T-helper 2 cell treated with Interferon-gamma antibody and Interleukin-4, amounts not matched to agents 5 μg/mL and 100 μg/mL, for 36 hours (primary cell): Measurements from ENCODE around the gene ZDHHC11.
"Not testable (repeated sequence)": the region's sequence is repeated elsewhere in the genome, so short reads cannot be mapped to it uniquely, and the experiment has no call there.

Source experiments
- DNase-seq: peaks from one replicate; pipeline ENCODE4 v3.0.0; 2021; ENCODE audit warnings: low spot score
- H3K27ac Mint-ChIP-seq: one replicate; pipeline ENCODE4 v1.8.0; 2021; ENCODE audit warnings: mild to moderate bottlenecking, mixed read lengths
- H3K27me3 Mint-ChIP-seq: one replicate; pipeline ENCODE4 v1.8.0; 2021; ENCODE audit warnings: low read depth, mixed read lengths
- H3K36me3 Mint-ChIP-seq: one replicate; pipeline ENCODE4 v1.8.0; 2021; ENCODE audit warnings: low read depth, mixed read lengths
- H3K4me1 Mint-ChIP-seq: one replicate; pipeline ENCODE4 v1.8.0; 2021; ENCODE audit warnings: low read depth, mixed read lengths
- H3K4me3 Mint-ChIP-seq: one replicate; pipeline ENCODE4 v1.8.0; 2022; ENCODE audit warnings: mild to moderate bottlenecking, moderate library complexity, mixed read lengths
- H3K9me3 Mint-ChIP-seq: one replicate; pipeline ENCODE4 v1.8.0; 2021; ENCODE audit warnings: mixed read lengths

Gene ZDHHC11

DNA sequence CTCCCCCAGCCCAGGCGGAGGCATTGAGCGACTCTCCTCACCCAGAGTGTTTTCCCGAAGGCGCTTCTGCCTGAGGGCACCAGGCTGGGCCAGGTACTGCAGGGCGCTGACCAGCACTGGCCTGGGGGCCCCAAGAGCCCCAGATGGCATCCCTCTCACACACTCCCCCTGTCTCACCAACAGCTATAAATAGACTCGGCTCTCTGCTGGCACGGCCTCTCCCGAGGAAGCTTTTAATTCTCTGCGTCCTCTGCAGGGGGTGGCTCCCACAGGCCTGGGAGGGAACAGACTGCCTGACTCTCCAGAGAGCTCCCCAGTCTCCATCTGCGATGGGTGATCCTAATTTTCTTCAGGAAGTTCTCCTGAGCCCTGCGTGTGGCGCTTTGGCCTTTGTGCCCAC lies 68.4 kb downstream of the ZDHHC11 start:
- DNase-seq, H3K27me3 Mint-ChIP-seq, H3K9me3 Mint-ChIP-seq, H3K4me3 Mint-ChIP-seq, H3K4me1 Mint-ChIP-seq, H3K36me3 Mint-ChIP-seq, H3K27ac Mint-ChIP-seq: not testable (repeated sequence)

DNA sequence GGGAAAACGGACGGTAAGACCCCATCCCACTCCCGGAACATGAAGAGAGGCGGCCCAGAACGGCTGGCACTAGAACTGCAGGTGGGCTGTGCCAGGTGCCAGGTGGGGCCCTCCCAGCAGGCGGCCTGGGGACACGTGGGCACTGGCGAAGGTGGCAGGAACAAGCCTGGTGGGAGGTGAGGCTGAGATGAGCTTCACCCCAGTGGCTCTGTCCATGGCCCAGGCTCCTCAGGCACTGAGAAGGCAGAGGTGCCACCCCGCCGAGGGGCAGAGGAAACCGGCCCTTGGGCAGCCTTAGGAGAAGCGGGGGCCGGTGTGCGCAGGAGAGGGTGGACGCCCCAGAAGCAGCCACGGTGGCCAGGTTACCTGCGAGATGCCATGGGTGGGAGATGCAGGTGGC lies 70.2 kb downstream of the ZDHHC11 start:
- not testable (repeated sequence) for H3K4me1 Mint-ChIP-seq, H3K4me3 Mint-ChIP-seq, DNase-seq, H3K27ac Mint-ChIP-seq, H3K27me3 Mint-ChIP-seq, H3K36me3 Mint-ChIP-seq, H3K9me3 Mint-ChIP-seq

GRCh38 chr5:778967-779366 lies 71.8 kb downstream of the ZDHHC11 start:
- not testable (repeated sequence) for H3K4me3 Mint-ChIP-seq, H3K9me3 Mint-ChIP-seq, H3K36me3 Mint-ChIP-seq, H3K27ac Mint-ChIP-seq, H3K4me1 Mint-ChIP-seq, DNase-seq, H3K27me3 Mint-ChIP-seq

GRCh38 chr5:778421-778820 lies 72.4 kb downstream of the ZDHHC11 start:
- DNase-seq, H3K36me3 Mint-ChIP-seq, H3K9me3 Mint-ChIP-seq, H3K4me1 Mint-ChIP-seq, H3K27me3 Mint-ChIP-seq, H3K27ac Mint-ChIP-seq, H3K4me3 Mint-ChIP-seq: not testable (repeated sequence)

- Mint-ChIP-seq H3K9me3 (no peaks in the 10 kb centered on the region), H3K36me3 (no peaks in the 10 kb centered on the region), H3K4me3 (no peak overlapping the region), H3K27me3 (no peaks in the 10 kb centered on the region), H3K4me1 (no peaks in the 10 kb centered on the region), H3K27ac (no peak overlapping the region)
- DNase-seq = no peak
Measured at GRCh38 chr5:777756-778161, 73.0 kb downstream of the ZDHHC11 start.

DNA sequence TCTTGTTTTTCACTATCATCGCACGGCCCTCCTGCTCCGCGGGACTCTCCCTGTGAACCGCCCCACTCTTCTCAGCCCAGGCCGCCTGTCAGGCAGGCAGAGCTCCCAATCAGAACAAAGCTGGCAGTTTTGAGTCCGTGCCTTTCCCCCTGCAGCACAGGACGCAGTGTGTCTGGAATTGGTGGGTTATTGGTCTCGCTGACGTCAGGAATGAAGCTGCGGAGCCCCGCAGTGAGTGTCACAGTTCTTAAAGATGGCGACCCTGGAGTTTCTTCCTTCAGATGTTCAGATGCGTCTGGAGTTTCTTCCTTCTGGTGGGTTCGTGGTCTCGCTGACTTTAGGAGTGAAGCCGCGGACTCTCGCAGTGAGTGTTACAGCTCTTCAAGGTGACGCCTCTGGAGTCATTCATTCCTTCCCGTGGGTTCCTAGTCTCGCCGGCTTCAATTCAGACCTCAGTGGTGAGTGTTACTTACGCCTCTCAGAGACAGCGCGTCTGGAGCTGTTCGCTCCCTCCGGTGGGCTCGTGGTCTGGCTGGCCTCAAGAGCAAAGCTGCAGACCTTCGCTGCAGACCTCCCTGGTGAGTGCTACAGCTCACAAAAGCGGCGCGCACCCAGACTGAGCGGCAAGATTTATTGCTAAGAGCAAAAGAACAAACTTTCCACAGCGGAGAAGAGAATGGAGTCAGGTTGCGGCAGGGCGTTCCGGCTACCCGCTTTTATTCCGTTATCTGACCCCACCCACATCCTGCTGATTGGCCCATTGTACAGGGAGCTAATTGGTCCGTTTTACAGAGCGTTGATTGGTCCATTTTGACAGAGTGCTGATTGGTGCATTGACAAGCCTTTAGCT lies 73.7 kb downstream of the ZDHHC11 start:
- DNase-seq = no peak
- no peaks in the 10 kb centered on the region for H3K4me1 Mint-ChIP-seq
- H3K4me3 Mint-ChIP-seq = no peak overlapping the region
- no peaks in the 10 kb centered on the region for H3K36me3 Mint-ChIP-seq
- no peak overlapping the region for H3K27ac Mint-ChIP-seq
- H3K9me3 Mint-ChIP-seq = no peaks in the 10 kb centered on the region
- no peaks in the 10 kb centered on the region for H3K27me3 Mint-ChIP-seq

DNA sequence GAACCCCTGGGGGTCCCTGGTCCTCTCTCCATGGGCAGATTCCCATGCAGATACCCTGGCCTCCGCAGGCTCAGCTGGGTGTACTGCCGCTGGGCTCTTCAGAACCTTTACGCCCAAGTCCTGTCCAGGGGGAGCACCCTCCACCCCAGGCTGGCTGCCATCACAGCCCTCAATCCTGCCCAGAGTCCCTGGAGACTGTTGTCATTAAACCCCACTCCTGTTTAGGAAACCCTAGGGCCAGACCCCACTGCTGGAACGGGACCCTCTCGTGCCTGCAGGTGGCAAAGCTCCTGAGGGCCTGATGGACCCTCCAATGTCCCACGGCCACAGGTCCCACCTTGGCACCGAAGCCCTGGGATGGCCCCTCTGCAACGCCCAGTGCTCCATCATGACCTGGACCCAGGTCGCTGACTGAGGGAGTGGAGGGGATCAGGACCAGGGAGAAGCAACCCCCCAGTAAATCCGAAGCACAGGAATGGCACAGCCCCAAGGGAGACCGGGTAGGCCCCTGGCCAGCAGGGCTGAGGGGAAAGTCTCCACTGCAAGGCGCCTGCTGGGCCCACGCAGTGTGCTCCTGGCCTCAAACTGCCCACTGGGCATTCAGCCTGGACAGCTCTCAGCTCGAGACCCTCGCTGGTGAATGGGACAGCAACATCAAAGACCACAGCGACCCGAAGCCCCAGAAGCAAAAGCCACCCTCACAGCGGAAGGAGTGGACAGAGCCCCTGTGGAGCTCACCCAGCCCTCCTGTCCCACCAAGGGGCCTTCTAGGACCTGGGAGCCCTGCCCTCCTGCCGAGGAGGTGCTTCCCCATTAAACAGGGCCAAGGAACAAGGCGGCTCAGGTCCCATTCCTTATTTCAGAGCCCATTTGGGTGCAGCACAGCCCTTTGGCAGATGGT lies 74.6 kb downstream of the ZDHHC11 start:
- no peak for DNase-seq
- no peaks in the 10 kb centered on the region for H3K27me3 Mint-ChIP-seq
- no peaks in the 10 kb centered on the region for H3K36me3 Mint-ChIP-seq
- no peaks in the 10 kb centered on the region for H3K9me3 Mint-ChIP-seq
- H3K27ac Mint-ChIP-seq = no peak overlapping the region
- no peak overlapping the region for H3K4me3 Mint-ChIP-seq
- no peaks in the 10 kb centered on the region for H3K4me1 Mint-ChIP-seq

DNA sequence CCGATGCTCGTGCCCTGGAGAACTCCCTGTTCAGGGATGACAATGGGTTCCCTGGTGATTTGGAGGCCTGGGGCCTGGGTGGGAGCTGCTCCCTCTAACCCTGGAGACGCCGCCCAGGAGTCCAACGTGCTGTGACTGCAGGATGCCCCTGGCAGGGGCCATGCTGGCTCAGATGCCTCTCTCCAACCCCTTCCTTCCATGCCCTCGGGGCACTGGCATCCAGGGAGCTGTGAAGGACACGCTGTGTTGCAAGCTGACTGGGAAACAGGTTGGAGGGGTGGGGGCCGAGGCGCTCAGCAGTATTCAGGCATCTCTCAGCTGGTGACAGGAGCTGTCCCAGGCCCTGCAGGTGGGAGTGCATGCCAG lies 75.2 kb downstream of the ZDHHC11 start:
- not testable (repeated sequence) for H3K36me3 Mint-ChIP-seq, H3K9me3 Mint-ChIP-seq, H3K4me1 Mint-ChIP-seq, DNase-seq, H3K4me3 Mint-ChIP-seq, H3K27ac Mint-ChIP-seq, H3K27me3 Mint-ChIP-seq

- not testable (repeated sequence) for H3K9me3 Mint-ChIP-seq, H3K27ac Mint-ChIP-seq, H3K4me1 Mint-ChIP-seq, H3K36me3 Mint-ChIP-seq, H3K4me3 Mint-ChIP-seq, H3K27me3 Mint-ChIP-seq, DNase-seq
Measured at GRCh38 chr5:774854-775505, 75.8 kb downstream of the ZDHHC11 start.

- H3K4me3 Mint-ChIP-seq, H3K4me1 Mint-ChIP-seq, H3K36me3 Mint-ChIP-seq, H3K27me3 Mint-ChIP-seq, DNase-seq, H3K9me3 Mint-ChIP-seq, H3K27ac Mint-ChIP-seq: not testable (repeated sequence)
Measured at GRCh38 chr5:774304-774703, 76.5 kb downstream of the ZDHHC11 start.

GRCh38 chr5:773517-774264 lies 77.1 kb downstream of the ZDHHC11 start:
- no peaks in the 10 kb centered on the region for H3K9me3 Mint-ChIP-seq
- H3K27me3 Mint-ChIP-seq = no peaks in the 10 kb centered on the region
- no peaks in the 10 kb centered on the region for H3K36me3 Mint-ChIP-seq
- no peak overlapping the region for H3K4me3 Mint-ChIP-seq
- no peak overlapping the region for H3K27ac Mint-ChIP-seq
- no peaks in the 10 kb centered on the region for H3K4me1 Mint-ChIP-seq
- no peak for DNase-seq

GRCh38 chr5:772931-773330 lies 77.9 kb downstream of the ZDHHC11 start:
- not testable (repeated sequence) for H3K4me3 Mint-ChIP-seq, H3K36me3 Mint-ChIP-seq, H3K27me3 Mint-ChIP-seq, H3K4me1 Mint-ChIP-seq, H3K27ac Mint-ChIP-seq, DNase-seq, H3K9me3 Mint-ChIP-seq

DNA sequence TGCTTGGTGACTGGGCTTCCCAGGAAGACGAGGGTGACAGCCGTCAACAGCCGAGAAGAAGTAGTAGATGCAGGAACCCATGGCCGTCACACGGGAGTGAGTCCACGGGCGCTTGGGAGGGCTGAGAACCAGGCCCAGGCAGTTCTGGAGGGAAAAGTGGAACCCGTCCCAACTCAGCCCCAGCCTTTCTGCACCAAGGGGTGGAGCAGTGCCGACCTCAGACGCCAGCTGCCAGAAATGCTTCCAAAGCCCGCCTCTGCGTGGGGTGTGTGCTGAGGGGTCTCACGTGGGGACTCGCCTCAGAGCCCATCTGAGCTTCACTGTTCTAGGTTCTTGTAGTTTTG lies 78.3 kb downstream of the ZDHHC11 start:
- H3K9me3 Mint-ChIP-seq, DNase-seq, H3K27me3 Mint-ChIP-seq, H3K36me3 Mint-ChIP-seq, H3K4me1 Mint-ChIP-seq, H3K27ac Mint-ChIP-seq, H3K4me3 Mint-ChIP-seq: not testable (repeated sequence)
